ENCODE data around the gene GPR27.

The GPR27 gene

DNA sequence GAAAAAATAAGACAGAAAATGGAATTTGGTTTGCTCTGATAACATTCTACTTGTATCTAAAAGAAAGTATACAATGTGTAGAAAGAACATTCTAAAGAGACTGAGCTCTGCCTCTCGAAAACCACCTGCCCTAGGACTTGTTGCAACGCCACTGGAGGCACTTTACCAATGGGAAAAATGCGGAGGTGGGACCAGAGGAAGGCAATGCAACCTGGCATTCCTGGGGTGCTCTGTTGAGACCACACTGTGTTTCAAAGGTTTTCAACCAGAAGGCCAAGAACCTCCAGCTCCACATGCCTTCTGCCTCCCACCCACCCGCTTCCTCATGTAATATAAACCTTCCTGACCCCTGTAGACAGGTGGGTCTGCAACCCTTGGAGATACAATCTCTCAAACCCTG lies 26.8 kb downstream of the GPR27 start:
- POLR2A ChIA-PET (ENCODE audit: low non-redundant PET), result no interaction called here
- CTCF ChIA-PET, result no interaction called here
- no peak for DNase-seq (ENCODE audit: low spot score)
- TF ChIP-seq, protein P1, sequence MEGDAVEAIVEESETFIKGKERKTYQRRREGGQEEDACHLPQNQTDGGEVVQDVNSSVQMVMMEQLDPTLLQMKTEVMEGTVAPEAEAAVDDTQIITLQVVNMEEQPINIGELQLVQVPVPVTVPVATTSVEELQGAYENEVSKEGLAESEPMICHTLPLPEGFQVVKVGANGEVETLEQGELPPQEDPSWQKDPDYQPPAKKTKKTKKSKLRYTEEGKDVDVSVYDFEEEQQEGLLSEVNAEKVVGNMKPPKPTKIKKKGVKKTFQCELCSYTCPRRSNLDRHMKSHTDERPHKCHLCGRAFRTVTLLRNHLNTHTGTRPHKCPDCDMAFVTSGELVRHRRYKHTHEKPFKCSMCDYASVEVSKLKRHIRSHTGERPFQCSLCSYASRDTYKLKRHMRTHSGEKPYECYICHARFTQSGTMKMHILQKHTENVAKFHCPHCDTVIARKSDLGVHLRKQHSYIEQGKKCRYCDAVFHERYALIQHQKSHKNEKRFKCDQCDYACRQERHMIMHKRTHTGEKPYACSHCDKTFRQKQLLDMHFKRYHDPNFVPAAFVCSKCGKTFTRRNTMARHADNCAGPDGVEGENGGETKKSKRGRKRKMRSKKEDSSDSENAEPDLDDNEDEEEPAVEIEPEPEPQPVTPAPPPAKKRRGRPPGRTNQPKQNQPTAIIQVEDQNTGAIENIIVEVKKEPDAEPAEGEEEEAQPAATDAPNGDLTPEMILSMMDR (conservative IDR thresholded peaks at IDR 0.05; ENCODE audit: low read depth), result no peak
- no peak overlapping the region for H3K27ac ChIP-seq

- no peak for DNase-seq (ENCODE audit: low spot score)
- ChIA-PET CTCF (interaction anchor here (0.5 kb wide), 1 partner anchor 136 kb away, joined by 3 read pairs; no protein-coding TSS in a partner anchor), POLR2A (ENCODE audit: low non-redundant PET) (no interaction called here)
- no peak overlapping the region for H3K27ac ChIP-seq
- TF ChIP-seq, protein P1 (conservative IDR thresholded peaks at IDR 0.05; ENCODE audit: low read depth), result no peak
Measured at GRCh38 chr3:71783152-71783551, 29.5 kb downstream of the GPR27 start.

DNA sequence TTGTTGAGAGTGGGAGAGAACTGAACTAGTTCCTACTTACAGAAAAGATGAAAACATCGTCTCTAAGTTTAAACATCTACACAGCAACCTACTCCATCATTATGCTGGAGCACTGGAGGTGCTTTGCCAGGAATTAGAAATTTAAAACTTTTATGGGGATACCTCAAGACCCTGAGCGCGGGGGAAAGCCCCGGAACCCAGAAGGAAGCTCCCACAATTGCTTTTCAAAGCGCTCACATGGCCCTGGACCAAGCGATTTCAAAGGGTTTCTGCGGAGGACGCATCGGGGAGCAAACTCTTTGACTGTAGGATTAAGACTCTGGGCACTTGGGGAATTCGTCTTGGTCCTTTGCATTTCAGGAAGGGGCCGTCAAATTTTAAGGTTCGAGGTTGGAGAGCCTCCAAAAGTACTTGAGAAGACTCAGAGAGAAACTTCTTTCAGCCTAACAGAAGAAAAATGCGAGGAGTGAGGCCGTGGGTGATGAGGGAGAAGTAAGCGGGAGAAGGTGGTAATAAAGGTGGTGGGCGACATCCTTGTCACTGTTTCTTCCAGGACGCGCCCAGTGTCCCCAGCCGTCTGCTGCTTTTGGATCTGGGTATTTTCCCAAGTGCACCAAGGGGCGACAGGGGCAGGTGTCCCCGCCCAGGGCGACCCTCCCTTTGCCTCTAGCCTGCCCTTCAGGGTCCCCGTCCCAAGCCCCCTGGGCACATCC lies 30.7 kb downstream of the GPR27 start:
- TF ChIP-seq, protein P1 (conservative IDR thresholded peaks at IDR 0.05; ENCODE audit: low read depth), result no peak
- POLR2A ChIA-PET (ENCODE audit: low non-redundant PET), result no interaction called here
- no peak for DNase-seq (ENCODE audit: low spot score)
- H3K27ac ChIP-seq, result no peak overlapping the region
- CTCF ChIA-PET, result no interaction called here

- TF ChIP-seq, protein P1 (conservative IDR thresholded peaks at IDR 0.05; ENCODE audit: low read depth), result no peak
- ChIA-PET POLR2A (ENCODE audit: low non-redundant PET) (no interaction called here), CTCF (no interaction called here)
- peak; percentile 3 for DNase-seq (ENCODE audit: low spot score)
- H3K27ac ChIP-seq, result no peak within 1 kb of the TSS
Measured at GRCh38 chr3:71784914-71785531, 31.4 kb downstream of the GPR27 start, which contains the start of gene PROK2. Gene PROK2, minus strand, starts transcription at chr3:71785148. Its CDS starts 96 bp downstream, at chr3:71785052.

- TF ChIP-seq, protein P1 (conservative IDR thresholded peaks at IDR 0.05; ENCODE audit: low read depth), result no peak
- POLR2A ChIA-PET (ENCODE audit: low non-redundant PET), result no interaction called here
- CTCF ChIA-PET, result no interaction called here
- DNase-seq (ENCODE audit: low spot score), result no peak
- H3K27ac ChIP-seq, result no peak overlapping the region
Measured at GRCh38 chr3:71785532-71786216, 32.0 kb downstream of the GPR27 start.

- ChIA-PET CTCF (no interaction called here), POLR2A (ENCODE audit: low non-redundant PET) (no interaction called here)
- no peak for DNase-seq (ENCODE audit: low spot score)
- H3K27ac ChIP-seq, result no peak overlapping the region
- TF ChIP-seq, protein P1 (conservative IDR thresholded peaks at IDR 0.05; ENCODE audit: low read depth), result no peak
Measured at GRCh38 chr3:71786217-71786549, 32.5 kb downstream of the GPR27 start.
